Vagina (tissue), 2 donors: ENCODE measurements around the gene JPH3.

Experiments used
- POLR2A ChIP-seq, 2 donors: fragments of 450-650 bp; IDR thresholded peaks; one replicate each; pipeline ENCODE4 v1.6.1; 2017; ENCODE audit warnings: antibody characterized with exemption in 2 of 2, mild to moderate bottlenecking in 2 of 2, moderate library complexity in 2 of 2
- TF ChIP-seq, protein P1 (sequence below), 3 experiments: fragments of 450-650 bp in 2 of 3; fragments of 200-600 bp in 1 of 3; sonication (generic) in 1 of 3; IDR thresholded peaks; one replicate each; pipeline ENCODE4 v1.5.1; 2017 to 2019; ENCODE audit warnings: antibody characterized with exemption in 3 of 3, mild to moderate bottlenecking in 2 of 3, moderate library complexity in 2 of 3

DNA sequence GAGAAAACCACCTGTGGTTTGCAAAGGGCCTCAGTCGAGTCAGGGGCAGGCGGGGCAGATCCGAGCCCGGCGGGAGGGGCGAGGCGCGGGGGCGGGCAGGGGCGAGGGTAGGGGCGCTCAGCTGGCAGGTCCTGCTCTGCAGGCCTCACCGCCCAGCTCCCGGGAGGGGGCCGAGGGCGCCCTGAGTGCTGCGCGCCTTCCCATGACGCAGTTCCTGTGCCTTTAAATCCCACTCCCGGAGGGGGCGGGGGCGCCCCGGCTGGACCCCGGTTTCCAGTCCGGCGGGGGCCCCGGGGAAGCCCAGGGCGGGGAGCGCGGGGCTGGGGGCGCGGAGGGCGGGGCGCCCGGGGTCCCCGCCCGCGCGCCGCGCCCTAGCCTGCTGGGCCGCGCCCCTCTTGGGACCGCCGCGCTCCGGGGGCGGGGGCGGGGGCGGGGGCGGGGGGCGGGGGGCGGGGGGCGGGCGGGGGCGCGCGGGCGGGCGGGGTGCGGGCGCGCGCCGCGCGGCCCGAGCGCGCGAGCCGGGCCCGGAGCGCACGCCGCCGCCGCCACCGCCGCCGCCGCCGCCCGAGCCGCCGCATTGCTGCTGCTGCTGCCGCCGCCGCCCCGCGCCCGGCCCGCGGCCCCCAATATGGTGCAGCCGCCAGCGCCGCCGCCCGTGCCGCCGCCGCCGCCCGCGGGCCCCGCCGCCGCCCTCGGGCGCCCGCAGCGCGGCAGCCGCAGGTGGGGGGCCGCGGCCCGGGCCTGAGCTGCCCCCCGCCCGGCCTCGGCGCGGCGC is at the start of gene JPH3:
- TF ChIP-seq, protein P1, sequence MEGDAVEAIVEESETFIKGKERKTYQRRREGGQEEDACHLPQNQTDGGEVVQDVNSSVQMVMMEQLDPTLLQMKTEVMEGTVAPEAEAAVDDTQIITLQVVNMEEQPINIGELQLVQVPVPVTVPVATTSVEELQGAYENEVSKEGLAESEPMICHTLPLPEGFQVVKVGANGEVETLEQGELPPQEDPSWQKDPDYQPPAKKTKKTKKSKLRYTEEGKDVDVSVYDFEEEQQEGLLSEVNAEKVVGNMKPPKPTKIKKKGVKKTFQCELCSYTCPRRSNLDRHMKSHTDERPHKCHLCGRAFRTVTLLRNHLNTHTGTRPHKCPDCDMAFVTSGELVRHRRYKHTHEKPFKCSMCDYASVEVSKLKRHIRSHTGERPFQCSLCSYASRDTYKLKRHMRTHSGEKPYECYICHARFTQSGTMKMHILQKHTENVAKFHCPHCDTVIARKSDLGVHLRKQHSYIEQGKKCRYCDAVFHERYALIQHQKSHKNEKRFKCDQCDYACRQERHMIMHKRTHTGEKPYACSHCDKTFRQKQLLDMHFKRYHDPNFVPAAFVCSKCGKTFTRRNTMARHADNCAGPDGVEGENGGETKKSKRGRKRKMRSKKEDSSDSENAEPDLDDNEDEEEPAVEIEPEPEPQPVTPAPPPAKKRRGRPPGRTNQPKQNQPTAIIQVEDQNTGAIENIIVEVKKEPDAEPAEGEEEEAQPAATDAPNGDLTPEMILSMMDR (IDR thresholded peaks at IDR 0.05): no peak
- TF ChIP-seq POLR2A (IDR thresholded peaks at IDR 0.05): no peak
